Head of caudate nucleus (tissue), 42 donors: ENCODE data around the gene ANO6.
A peak's percentile ranks its signal among the peaks of the same experiment; 100 is the strongest.
"Not testable (repeated sequence)": the region's sequence is repeated elsewhere in the genome, so short reads cannot be mapped to it uniquely, and the experiment has no call there.

Experiments used
- DNase-seq, 42 donors: peaks; one replicate each; pipeline versions ENCODE4 v3.0.0 to v3.0.0-alpha.2; 2020 to 2021; ENCODE audit warnings: mixed read lengths in 7 of 42
- intact Hi-C: fragments of 100-400 bp; cut with DNase I; formaldehyde crosslinking; loops from one replicate; pipeline ENCODE4 v1.15.0; 2022

ANO6 gene

DNA sequence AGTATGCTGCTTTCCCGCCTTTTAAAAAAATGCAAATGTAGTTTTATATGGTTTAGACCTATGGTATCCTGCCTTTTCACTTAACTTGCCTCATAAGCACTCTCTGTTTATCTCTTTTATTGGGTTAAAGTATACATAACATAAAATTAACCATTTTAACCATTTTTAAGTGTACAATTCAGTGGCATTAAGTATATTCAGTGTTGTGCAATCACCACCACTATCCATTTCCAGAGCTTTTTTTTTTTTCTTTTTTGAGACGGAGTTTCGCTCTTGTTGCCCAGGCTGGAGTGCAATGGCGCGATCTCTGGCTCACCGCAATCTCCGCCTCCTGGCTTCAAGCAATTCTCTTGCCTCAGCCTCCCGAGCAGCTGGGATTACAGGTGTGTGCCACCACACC lies 46.3 kb downstream of the ANO6 start:
- DNase-seq, intact Hi-C loops: not testable (repeated sequence)

DNA sequence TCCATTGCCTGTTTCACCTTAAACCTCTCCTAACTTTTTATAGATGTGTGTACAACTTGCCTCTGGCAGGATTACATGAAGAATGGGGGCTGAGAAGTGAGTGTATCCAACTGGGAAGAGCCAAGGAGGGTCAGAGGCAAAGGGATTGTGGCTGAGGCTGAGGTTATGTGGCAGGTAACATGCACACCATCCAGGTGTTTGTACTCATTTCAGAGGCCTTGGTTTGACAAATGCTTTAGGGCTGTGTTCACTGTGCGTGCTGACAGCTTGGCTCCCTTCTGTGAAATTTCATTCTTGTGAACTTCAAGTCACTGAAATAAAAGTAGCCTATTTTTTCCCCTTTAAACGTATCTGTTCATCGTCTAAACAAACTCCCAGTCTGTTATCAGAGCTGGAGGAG lies 47.7 kb downstream of the ANO6 start:
- intact Hi-C loops = no loop called here

GRCh38 chr12:45268672-45269411 lies 52.9 kb downstream of the ANO6 start:
- DNase-seq = peak in 17 of 42 donors; percentile 3 to 51 (median 19)
- intact Hi-C loops = no loop called here

More for the DNA sequence above, 47.7 kb downstream of the ANO6 start:
- DNase-seq = no peak

DNA sequence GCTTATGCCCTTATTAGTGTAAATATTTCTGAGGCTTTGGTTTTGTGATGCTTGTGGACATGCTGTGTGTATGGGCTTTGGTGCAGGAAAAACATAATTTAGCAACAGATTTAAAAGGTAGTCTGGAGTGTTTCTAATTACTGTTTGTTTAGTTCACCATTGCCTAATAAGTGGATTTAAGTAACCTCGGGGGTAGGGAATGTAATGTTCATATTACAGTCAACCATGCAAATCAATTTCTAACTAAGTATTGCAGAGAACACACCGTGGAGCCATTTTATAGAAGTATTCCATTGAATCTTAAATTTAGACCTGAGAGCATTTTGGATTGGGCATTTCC lies 53.5 kb downstream of the ANO6 start:
- DNase-seq = no peak
- intact Hi-C loops = no loop called here

- no peak for DNase-seq
- intact Hi-C loops = no loop called here
Observed at GRCh38 chr12:45270951-45271350, 55.1 kb downstream of the ANO6 start.

GRCh38 chr12:45273717-45274271 lies 57.9 kb downstream of the ANO6 start:
- no peak for DNase-seq
- intact Hi-C loops = no loop called here

- DNase-seq = no peak
- intact Hi-C loops = no loop called here
Observed at GRCh38 chr12:45276154-45276755, 60.4 kb downstream of the ANO6 start.

DNA sequence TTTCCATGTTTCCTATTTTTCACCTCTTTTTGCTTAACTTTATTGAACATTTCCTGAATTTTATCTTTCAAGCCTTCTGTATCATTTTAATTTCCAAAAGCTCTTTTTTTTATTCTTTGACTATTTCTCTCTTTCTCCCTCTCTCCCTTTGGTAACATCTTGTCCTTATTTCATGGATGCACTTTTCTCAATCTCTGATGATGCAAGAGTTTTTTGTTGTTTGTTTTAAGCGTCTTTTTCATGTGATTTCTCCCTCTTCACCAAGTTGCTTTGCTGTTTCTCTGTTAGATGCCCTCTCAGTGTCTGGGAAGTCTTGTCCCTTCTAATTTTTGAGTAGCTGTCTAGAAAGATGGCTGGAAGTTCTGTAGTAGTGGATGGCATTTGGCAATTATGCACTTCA lies 62.6 kb downstream of the ANO6 start:
- DNase-seq = no peak
- intact Hi-C loops = no loop called here

- no peak for DNase-seq
- intact Hi-C loops = no loop called here
Observed at GRCh38 chr12:45279931-45280830, 64.3 kb downstream of the ANO6 start.

DNA sequence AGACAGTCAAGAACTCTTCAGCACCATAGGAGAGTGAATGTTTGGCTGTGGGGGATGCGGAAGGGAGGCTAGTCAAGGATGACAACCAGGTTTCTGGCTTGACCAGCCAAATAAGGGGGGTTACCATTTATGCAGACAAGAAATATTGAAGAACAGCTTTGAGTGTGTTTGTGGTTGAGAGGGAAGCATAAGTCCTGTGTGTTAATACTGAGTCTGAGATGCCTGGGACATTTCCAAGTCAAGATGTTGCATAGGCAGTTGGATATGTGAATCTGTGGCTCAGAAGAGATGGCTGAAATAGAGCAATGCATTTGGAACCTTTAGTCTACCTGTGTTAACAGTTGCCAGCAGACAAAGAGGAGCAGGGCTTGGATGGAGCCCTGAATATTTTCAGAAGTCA lies 66.1 kb downstream of the ANO6 start:
- intact Hi-C loops = no loop called here
- no peak for DNase-seq

DNA sequence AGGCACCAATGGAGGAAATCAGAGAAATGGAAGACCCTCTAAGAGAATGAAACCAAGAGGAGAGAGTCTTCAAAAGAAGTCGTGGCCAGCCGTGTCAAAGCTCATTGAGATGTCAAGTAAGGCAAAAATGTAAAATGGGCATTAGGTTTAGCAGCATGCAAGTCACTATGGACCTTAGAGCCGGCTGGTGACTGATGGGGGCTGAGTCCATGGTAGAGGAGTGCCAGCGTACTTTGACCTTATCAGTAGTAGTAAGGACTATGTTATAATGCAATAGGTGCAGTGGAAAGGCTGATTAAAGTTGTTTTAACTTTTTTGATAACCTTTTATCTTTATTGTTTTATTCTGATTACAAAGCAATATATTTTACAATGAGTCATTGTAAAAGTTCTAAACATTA lies 66.5 kb downstream of the ANO6 start:
- intact Hi-C loops = no loop called here
- DNase-seq = no peak

GRCh38 chr12:45284096-45284901 lies 68.4 kb downstream of the ANO6 start:
- intact Hi-C loops = no loop called here
- no peak for DNase-seq

DNA sequence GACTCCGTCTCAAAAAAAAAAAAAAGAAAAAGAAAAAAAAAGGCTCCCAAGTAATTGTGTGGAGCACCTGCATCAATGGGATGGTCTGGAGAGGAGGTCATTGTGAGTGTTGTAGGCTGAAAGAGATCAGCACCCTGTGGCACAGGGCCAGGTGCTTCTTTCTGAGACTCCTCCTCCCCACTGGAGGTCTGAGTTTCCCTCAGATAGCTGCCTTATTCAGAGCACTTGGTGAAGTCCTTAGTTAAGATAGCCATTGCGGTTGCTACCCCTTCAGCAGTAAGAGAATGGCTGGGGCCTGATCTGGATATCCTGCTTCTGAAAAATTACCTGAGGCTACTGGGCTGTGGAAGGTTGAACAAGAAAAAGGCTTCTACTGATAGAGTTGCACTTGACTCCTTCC lies 69.8 kb downstream of the ANO6 start:
- intact Hi-C loops = no loop called here

GRCh38 chr12:45286621-45287020 lies 70.7 kb downstream of the ANO6 start:
- intact Hi-C loops = no loop called here

More for the DNA sequence above, 69.8 kb downstream of the ANO6 start:
- no peak for DNase-seq

GRCh38 chr12:45289245-45290215 lies 73.6 kb downstream of the ANO6 start:
- no peak for DNase-seq
- intact Hi-C loops = no loop called here

More at GRCh38 chr12:45286621-45287020, 70.7 kb downstream of the ANO6 start:
- no peak for DNase-seq

DNA sequence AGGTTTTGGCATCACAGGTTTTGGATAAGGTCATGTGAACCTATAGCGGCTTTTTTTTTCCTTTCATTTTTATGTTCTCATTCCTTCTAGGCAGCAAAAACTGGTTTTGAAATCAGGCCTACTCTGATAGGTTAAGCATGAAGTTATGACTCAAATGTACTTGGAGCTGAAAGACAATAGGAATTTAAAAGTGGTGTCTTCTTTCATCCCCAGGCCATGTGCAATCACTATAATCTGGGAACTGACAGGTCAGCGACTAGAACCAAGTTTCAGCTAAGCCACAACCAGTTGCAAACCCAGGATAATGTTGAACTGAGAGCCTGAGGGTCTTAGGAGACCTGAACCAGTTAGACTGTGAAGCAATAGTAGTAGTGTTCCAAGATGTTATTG lies 74.3 kb downstream of the ANO6 start:
- intact Hi-C loops = no loop called here
- DNase-seq = no peak

DNA sequence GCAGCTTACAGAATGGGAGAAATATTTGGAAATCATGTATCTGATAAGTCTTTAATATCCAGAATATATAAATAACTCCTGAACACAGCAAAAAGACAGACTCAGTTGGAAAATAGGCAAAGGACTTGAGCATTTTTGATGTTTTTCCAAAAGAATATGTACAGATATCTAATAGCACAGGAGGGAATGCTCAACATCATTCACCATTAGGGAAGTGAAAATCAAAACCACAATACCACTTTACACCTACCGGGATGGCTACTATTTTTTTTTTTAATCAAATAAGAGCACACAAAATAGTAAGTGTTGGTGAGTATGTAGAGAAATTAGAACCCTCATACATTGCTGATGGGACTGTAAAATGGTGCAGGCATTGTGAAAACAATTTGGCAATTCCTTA lies 75.6 kb downstream of the ANO6 start:
- intact Hi-C loops = no loop called here
- DNase-seq = no peak
